Type B pancreatic cell (in vitro differentiated cells): Measurements from ENCODE around the gene DPY19L3. TPM values are rescaled to one million over a fixed set of nuclear protein-coding genes. Genes with fewer than 3 reads are reported as not detected.

ENCODE experiments used
- DNase-seq: peaks from one replicate; pipeline ENCODE4 v3.0.0; 2021; ENCODE audit warnings: mixed read lengths; ENCODE audit not compliant: unreplicated experiment; ENCODE audit errors: extremely low spot score
- H3K27ac Mint-ChIP-seq: 2 replicates; pipeline ENCODE4 v1.8.0; 2021; ENCODE audit warnings: mild to moderate bottlenecking, mixed read lengths
- H3K27me3 Mint-ChIP-seq: 2 replicates; pipeline ENCODE4 v1.8.0; 2021; ENCODE audit warnings: mixed read lengths
- H3K36me3 Mint-ChIP-seq: 2 replicates; pipeline ENCODE4 v1.8.0; 2021; ENCODE audit warnings: mixed read lengths
- H3K4me1 Mint-ChIP-seq: one replicate; pipeline ENCODE4 v1.8.0; 2021; ENCODE audit warnings: mixed read lengths; ENCODE audit not compliant: unreplicated experiment
- H3K4me3 Mint-ChIP-seq: 2 replicates; pipeline ENCODE4 v1.8.0; 2021; ENCODE audit warnings: mild to moderate bottlenecking, mixed read lengths
- H3K9me3 Mint-ChIP-seq: 2 replicates; pipeline ENCODE4 v1.8.0; 2021; ENCODE audit warnings: mixed read lengths
- CTCF ChIP-seq: fragments of 200-600 bp; sonication (generic); conservative IDR thresholded peaks from 2 replicates; pipeline ENCODE4 v1.5.0; 2021; ENCODE audit warnings: antibody characterized with exemption, mild to moderate bottlenecking
- total RNA-seq: library from RNA; stranded (reverse); gene quantifications from 2 replicates; pipeline ENCODE4 v1.2.1, GENCODE V29; 2021; ENCODE audit warnings: low replicate concordance

Gene DPY19L3
- total RNA-seq, 1 donor from 2014 or later: 75.2 TPM

- Mint-ChIP-seq H3K4me1 (no peaks in the 10 kb centered on the region), H3K9me3 (no peaks in the 10 kb centered on the region), H3K27ac (no peak overlapping the region), H3K27me3 (no peaks in the 10 kb centered on the region), H3K36me3 (peaks cover 17% of the 10 kb centered on the region), H3K4me3 (no peak overlapping the region)
- TF ChIP-seq CTCF: no peak
- DNase-seq: no peak
Observed at GRCh38 chr19:32475141-32476031, 69.8 kb downstream of the DPY19L3 start.

GRCh38 chr19:32476032-32476350, 70.4 kb downstream of the DPY19L3 start:
- H3K36me3 Mint-ChIP-seq: peaks cover 17% of the 10 kb centered on the region
- TF ChIP-seq CTCF: no peak
- H3K9me3 Mint-ChIP-seq: no peaks in the 10 kb centered on the region
- H3K4me1 Mint-ChIP-seq: no peaks in the 10 kb centered on the region
- H3K4me3 Mint-ChIP-seq: no peak overlapping the region
- DNase-seq: no peak
- H3K27me3 Mint-ChIP-seq: no peaks in the 10 kb centered on the region
- no peak overlapping the region for H3K27ac Mint-ChIP-seq

- DNase-seq: no peak
- Mint-ChIP-seq H3K27ac (no peak overlapping the region), H3K27me3 (no peaks in the 10 kb centered on the region), H3K4me3 (no peak overlapping the region), H3K9me3 (no peaks in the 10 kb centered on the region), H3K4me1 (no peaks in the 10 kb centered on the region), H3K36me3 (peaks cover 33% of the 10 kb centered on the region)
- TF ChIP-seq CTCF: no peak
Observed at GRCh38 chr19:32480321-32480720, 74.8 kb downstream of the DPY19L3 start.

GRCh38 chr19:32483574-32483973, 78.0 kb downstream of the DPY19L3 start:
- H3K36me3 Mint-ChIP-seq: peaks cover 44% of the 10 kb centered on the region
- TF ChIP-seq CTCF: no peak
- H3K27me3 Mint-ChIP-seq: no peaks in the 10 kb centered on the region
- no peak overlapping the region for H3K27ac Mint-ChIP-seq
- H3K4me1 Mint-ChIP-seq: no peaks in the 10 kb centered on the region
- peaks cover 5% of the 10 kb centered on the region for H3K9me3 Mint-ChIP-seq
- DNase-seq: no peak
- no peak overlapping the region for H3K4me3 Mint-ChIP-seq

GRCh38 chr19:32489971-32490370, 84.4 kb downstream of the DPY19L3 start:
- Mint-ChIP-seq H3K27me3 (no peaks in the 10 kb centered on the region), H3K4me3 (no peak overlapping the region), H3K27ac (no peak overlapping the region), H3K9me3 (peaks cover 7% of the 10 kb centered on the region), H3K4me1 (no peaks in the 10 kb centered on the region), H3K36me3 (peaks cover 27% of the 10 kb centered on the region)
- TF ChIP-seq CTCF: no peak
- no peak for DNase-seq
